NCI-H1436 treated with DMSO at 0.1 percent for 48 hours (cell line): ENCODE data around the gene GOLGA8M.
"Not testable (repeated sequence)": the region's sequence is repeated elsewhere in the genome, so short reads cannot be mapped to it uniquely, and the experiment has no call there.

ENCODE experiments used
- DNase-seq: peaks from one replicate; lab custom pipeline; 2025; lab: John Stamatoyannopoulos, UW

Gene GOLGA8M, protein sequence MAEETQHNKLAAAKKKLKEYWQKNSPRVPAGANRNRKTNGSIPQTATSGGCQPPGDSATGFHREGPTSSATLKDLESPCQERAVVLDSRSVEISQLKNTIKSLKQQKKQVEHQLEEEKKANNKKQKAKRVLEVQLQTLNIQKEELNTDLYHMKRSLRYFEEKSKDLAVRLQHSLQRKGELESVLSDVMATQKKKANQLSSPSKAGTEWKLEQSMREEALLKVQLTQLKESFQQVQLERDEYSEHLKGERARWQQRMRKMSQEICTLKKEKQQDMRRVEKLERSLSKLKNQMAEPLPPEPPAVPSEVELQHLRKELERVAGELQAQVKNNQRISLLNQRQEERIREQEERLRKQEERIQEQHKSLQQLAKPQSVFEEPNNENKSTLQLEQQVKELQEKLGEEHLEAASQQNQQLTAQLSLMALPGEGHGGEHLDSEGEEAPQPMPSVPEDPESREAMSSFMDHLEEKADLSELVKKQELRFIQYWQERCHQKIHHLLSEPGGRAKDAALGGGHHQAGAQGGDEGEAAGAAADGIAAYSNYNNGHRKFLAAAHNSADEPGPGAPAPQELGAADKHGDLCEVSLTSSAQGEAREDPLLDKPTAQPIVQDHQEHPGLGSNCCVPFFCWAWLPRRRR

DNA sequence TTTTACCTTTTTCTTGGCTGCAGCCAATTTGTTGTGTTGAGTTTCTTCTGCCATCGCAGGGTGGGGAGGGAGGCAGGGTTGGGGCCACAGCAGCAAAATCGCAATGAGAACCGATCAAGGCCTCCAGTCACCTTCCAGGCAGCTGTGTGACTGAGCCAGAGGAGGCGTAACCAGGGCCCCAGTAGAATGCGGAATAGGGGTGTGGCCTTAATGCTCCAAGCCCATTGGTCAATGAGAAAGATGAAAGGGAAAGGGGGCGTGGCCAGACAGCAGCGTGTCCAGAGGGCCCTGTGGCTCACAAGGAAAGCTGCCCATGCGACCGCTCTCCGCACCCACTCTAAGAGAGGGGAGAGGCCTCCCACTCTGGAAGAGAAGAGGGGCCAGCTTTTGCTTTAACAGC, at the start of gene GOLGA8M:
GOLGA8M (minus strand) TSS at position 152 of the 400 bp plus-strand sequence; CDS start at position 54, 98 bp downstream.
- not testable (repeated sequence) for DNase-seq

DNA sequence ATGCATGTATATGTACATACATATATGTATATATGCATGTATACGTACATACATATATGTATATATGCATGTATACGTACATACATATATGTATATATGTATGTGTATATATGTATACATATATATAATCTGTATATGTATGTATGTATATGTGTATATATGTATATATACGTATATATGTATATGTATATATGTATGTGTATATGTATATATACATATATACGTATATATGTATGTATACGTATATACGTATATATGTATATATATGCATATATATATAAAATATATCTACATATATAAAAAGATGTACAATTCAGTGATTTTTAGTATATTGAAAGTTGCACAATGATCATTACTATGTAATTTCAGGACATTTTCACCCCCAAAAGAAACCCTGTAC, 30.7 kb upstream of the GOLGA8M start:
- DNase-seq, result not testable (repeated sequence)

DNA sequence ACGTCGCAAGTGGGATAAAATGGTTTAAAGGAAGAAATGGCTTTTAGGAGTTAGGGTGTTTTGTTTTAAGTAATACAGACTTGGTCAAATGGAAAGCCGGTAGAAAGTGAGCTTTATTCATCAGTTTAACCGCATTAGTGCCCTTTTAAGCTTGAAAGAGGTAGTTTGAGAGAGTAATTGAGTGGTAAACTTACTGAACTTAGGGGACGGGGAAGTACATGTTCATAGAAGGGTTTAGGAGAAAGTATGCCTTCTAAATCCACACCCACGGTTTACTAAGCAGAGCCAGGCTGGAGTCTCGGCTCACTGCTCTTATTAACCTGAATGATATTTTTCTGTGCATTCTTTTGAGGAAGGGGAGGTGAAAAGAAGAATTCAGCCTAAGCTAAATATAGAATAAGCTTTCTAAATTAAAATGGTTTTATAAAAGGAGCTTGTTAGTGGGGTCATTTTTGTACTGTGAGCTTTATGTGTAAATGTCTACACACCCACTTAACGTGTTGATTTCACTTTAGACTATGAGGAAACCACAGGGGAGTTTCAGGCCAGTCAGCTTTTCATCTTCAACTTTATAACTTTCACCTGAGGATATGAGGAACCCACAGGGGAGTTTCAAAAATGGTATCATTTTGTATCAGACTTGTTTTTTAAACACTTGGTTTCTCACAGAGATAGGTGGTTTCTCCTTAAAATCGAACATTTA, 26.5 kb upstream of the GOLGA8M start:
- DNase-seq, result not testable (repeated sequence)

DNA sequence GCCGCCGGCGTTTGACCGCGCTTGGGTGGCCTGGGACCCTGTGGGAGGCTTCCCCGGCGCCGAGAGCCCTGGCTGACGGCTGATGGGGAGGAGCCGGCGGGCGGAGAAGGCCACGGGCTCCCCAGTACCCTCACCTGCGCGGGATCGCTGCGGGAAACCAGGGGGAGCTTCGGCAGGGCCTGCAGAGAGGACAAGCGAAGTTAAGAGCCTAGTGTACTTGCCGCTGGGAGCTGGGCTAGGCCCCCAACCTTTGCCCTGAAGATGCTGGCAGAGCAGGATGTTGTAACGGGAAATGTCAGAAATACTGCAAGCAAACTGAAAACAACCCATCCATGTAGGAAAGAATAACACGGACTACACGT, 26.0 kb upstream of the GOLGA8M start:
- not testable (repeated sequence) for DNase-seq

DNA sequence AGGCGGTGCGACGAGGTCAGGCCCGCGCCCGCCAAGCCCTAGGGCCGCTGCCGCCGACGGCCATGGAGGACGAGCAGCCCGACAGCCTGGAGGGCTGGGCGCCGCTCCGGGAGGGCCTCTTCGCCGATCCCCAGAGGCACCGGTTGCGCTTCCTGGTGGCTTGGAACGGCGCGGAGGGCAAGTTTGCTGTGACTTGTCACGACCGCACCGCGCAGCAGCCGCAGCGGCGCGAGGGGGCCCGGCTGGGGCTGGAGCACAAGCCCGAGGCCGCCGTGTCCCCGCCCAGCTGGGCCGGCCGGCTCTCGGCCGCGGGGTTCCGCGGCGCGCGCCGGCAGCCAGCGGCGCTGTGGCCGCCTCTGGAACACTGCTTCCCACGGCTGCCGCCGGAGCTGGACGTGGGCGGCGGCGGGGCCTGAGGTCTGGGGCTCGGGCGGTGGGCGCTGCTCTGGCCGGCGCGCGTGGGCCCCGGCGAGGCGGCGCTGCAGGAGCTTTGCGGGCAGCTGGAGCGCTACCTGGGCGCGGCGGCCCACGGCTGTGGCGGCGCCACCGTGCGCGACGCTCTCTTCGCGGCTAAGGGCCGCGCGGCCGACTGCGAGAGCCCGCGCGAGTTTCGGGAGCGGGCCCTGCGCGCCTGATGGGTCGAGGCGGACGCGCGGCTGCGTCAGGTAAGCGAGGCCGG, 25.4 kb upstream of the GOLGA8M start:
- not testable (repeated sequence) for DNase-seq

DNA sequence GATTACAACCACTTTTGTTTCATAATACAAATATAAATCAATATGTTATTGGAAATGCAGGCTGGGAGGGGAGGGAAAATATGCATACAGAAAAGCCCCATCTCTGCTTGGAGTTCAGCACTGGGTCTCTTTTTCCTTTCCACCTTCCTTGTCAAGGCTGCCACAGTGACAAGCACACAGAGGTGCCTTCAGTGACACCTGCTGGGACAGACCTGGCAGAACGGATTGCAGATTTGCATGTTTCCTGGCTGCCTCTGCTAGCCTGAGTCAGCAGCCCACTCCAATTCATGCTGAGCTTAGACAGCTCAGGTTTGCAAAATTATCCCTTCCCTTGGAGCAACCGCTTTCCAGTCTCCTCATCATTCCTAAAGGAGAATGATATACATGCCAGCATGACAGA, 15.8 kb upstream of the GOLGA8M start:
- not testable (repeated sequence) for DNase-seq

DNA sequence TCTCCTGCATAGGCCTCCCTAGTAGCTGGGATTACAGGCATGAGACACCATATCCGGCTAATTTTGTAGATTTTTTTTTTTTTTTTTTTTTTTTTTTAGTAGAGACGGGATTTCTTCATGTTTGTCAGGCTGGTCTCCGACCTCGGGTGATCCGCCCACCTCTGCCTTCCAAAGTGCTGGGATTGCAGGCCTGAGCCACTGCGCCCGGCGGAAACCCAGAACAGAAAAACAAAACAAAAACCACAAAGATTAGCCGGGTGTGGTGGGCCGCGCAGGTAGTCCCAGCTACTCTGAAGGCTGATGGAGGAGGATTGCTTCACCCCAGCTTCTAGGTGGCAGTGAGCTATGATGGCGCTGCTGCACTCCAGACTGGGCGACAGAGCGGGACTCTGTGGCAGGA, 14.8 kb upstream of the GOLGA8M start:
- not testable (repeated sequence) for DNase-seq

DNA sequence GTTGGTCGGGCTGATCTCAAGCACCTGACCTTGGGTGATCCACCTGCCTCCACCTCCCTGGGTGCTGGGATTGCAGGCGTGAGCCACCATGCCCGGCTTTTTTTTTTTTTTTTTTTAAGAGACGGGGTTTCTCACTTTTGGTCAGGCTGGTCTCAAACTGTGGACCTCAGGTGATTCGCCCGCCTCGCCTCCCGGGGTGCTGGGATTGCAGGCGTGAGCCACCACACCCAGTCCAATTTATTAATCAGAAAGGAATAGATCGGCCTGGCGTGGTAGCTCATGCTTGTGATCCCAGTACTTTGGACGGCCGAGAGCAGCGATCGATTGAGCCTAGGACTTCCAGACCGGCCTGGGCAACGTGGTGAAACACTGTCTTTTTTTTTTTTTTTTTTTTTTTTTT, 13.9 kb upstream of the GOLGA8M start:
- DNase-seq, result no peak

DNA sequence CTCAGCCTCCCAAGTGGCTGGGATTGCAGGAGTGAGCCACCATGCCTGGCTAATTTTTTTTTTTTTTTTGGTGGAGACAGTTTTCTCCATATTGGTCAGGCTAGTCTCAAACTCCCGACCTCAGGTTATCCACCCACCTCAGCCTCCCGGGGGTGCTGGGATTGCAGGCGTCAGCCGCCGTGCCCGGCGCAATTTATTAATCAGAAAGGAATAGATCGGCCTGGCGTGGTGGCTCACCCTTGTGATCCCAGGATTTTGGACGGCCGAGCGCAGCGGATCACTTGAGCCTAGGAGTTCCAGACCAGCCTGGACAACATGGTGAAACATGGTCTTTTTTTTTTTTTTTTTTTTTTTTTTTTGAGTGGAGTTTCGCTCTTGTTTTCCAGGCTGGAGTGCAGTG, 13.3 kb upstream of the GOLGA8M start:
- DNase-seq, result no peak

DNA sequence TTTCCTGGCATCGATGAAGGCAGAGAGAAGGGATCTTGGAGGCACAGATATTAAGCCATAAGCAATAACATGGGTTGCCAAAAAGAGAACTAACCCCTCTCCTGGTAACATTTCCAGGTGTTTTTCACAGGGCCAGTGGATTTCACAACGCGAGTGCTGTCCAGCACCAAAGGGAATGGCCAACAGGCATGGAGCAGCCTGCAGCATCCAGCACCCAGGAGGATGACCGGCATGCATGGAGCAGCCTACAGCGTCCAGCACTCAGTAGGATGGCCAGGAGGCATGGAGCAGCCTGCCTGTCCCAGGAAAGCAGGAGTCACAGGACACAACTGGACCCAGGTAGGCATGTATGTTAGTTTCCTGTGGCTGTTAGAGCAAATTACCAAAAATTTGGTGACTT, 11.8 kb upstream of the GOLGA8M start:
- DNase-seq, result not testable (repeated sequence)

DNA sequence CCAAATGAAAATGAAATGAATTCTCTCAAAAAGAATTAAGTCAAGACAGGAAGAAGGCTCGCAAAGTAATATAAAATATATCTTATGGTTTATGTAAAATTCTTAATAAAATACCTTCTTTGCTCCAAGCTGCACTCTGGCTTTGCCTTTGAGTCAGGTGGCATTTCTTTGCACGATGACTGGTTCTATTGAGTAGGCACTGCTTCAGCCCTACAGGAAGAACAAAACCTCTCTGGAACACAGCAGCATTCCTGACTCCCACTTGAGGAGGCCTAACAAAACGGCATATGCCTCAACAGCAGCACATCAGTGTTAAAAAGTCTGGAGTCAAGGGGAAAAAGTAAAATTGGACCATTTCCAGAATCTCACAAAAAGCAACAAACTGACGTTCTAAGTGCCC, 7.4 kb upstream of the GOLGA8M start:
- DNase-seq, result not testable (repeated sequence)

DNA sequence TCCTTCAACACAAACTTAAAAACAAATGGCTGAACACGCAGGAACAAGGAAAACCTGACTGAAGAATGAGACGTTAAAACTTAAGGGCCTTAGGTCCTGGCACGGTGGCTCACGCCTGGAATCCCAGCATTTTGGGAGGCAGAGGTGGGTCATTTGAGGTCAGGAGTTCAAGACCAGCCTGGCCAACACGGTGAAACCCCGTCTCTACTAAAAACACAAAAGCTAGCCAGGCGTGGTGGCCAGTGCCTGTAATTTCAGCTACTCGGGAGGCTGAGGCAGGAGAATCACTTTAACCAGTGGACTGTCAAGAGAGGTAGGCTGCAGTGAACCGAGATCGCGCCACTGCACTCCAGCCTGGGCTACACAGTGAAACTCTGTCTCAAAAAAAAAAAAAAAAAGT, 6.4 kb upstream of the GOLGA8M start:
- not testable (repeated sequence) for DNase-seq

DNA sequence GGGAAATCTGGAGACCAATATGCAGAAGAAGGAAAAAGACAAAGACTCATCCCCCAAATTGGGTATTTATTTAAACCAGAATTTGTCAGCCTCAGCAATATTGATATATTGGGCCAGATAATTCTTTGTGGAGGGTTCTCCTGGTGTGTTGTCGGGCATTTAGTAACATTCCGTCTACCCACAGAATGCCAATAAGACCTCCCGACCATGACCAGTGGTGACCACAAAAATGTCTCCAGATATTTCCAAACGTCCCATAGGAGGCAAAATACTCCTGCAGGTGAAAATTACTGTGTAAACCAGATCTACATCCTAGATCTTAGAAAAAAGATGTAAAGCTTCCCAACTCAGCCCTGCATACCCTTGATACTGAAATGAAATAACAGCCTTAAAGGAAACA, 2.0 kb upstream of the GOLGA8M start:
- not testable (repeated sequence) for DNase-seq

DNA sequence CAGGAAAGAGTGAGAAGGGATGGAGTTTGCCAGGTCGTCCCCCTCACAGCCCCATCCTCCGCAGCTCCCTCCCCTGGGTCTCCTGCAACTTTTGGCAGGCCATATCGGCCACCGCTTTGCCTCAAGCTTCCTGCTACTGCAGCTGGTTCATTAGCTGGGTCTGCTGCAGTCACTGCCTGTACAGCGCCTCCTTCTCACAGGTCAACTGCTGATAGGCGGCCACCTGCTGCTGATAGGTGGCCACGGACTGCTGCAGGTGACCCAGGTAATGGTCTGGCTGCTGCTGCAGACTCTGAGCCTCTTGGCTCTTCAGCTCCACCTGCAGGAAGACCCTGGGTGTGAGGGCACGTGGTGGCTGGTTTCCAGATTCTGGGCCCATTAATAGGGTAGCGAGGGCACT, 8.3 kb downstream of the GOLGA8M start:
- not testable (repeated sequence) for DNase-seq

DNA sequence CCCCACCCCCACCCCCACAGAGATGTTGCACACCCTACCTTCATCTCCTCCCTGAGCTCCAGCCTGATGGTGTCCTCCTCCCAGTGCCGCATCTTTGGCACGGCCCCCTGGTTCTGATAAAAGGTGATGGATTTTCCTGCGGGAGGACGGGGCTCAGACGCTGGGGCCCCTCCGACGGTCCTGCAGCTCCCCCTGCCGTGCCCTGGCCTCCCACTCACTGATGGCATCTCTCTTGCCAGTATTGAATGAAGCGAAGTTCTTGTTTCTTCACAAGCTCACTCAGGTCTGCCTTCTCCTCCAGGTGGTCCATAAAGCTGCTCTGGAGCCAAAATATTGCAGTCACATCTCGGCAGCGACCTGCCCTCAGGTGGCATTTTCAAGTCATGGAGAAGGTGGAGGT, 9.8 kb downstream of the GOLGA8M start:
- DNase-seq, result not testable (repeated sequence)

DNA sequence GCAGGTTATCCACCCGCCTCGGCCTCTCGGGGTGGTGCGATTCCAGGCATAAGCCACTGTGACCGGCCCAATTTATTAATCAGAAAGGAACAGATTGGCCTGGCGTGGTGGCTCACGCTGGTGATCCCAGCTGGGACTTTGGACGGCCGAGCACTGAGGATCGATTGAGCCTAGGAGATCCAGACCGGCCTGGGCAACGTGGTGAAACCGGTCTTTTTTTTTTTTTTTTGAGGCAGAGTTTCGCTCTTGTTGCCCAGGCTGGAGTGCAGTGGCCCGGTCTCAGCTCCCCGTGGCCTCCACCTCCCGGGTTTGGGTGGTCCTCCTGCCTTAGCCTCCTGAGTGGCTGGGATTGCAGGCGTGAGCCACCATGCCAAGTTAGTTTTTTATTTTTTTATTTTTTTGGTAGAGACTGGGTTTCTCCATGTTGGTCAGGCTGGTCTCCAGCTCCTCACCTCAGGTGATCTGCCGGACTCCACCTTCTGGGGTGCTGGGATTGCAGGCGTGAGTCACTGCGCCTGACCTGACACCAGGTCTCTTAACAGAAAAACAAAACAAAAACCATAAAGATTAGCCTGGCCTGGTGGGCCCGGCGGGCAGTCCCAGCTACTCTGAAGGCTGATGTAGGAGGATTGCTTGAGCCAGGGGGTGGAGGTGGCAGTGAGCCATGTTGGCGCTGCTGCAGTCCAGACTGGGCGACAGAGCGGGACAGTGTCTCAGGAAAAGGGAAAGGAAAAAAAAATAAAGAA, 18.0 kb downstream of the GOLGA8M start:
- not testable (repeated sequence) for DNase-seq

DNA sequence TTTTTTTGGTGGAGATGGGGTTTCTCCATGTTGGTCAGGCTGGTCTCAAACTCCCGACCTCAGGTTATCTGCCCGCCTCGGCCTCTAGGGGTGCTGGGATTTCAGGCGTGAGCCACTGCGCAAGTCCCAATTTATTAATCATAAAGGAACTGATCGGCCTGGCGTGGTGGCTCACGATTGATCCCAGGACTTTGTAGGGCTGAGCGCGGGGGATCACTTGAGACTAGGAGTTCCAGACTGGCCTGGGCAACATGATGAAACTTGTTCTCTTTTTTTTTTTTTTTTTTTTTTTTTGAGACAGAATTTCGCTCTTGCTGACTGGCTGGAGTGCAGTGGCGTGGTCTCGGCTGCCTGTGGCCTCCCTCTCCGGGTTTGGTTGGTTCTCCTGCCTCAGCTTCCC, 19.2 kb downstream of the GOLGA8M start:
- DNase-seq, result not testable (repeated sequence)

DNA sequence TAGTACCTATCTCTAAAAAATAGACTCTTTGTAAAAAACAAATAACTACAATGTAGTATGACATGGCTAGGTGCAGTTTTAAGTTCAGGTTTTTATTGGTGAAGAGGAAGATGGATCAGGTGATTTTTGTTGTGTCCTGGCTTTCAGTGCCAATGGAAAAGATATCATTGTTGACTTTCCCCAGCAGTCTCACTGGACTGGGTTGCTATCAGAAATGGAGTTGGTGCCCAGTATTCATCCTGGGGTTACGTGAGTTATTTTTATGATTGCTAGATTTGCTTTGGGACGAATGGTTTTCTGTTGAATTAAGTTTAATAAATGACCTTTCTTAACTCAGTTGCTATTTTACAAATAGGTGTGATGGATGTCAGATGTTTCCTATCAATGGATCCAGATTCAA, 38.7 kb downstream of the GOLGA8M start:
- DNase-seq, result not testable (repeated sequence)

DNA sequence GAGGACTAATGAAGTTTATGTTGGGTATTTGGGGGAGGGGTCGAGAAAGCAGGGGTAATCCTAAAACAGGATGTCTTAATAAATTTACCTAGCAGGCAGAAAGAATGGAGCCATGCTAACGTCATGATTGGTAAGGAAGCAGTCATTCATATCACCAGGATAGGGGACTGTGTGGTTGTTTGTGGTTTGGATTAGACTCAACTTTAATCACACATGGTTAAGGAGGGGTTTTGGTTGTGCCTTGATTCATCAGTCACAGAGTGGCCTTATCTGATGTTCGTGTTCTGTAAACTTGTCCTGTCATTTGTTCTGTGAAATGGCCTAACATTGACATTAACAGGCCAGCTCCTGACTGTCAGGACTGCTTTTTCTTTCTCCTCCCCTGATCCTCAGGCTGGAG, 40.1 kb downstream of the GOLGA8M start:
- not testable (repeated sequence) for DNase-seq

DNA sequence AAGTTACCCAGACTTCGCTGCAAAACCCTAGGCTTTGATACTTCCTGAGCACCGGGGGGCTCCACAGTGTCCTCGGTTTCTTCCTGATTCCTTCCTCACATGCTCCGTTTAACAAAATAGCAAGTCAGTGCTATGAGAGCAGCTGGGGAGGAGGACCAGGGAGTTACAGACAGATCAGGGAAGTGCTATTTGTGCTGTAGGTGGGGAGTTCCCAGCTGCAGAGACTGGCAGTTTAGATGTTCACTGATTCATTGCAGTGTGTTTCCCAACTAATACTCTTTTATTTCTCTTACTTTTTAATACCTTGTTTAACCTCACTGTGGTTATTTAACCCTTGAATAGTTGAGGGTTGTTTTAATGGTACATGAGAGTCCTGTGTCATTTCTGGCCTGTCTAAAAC, 45.8 kb downstream of the GOLGA8M start:
- DNase-seq, result not testable (repeated sequence)

DNA sequence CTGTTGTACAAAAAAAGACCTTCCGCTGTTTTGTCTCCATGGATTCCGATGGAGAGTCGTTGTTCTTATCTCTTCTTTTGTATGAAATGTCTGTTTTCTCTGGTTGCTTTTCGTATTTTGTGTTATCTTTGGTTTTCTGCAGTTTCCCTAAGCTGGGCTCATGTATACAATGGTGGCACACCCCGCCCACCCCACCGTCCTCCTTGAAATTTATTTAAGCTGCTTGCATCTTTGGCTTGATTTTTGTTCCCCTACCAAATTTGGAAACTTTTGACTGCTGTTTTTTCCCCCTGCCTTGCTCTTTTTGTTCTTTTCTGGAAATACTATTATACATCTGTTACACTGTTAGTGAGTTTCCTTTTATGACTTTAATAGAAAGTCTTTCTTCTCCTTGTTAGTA, 47.6 kb downstream of the GOLGA8M start:
- DNase-seq, result not testable (repeated sequence)
